WTC11 (cell line): ENCODE measurements around the gene CD300A. TPM values are rescaled to one million over a fixed set of nuclear protein-coding genes. Genes with fewer than 3 reads are reported as not detected.
A peak's percentile ranks its signal among the peaks of the same experiment; 100 is the strongest.

ENCODE experiments used
- ATAC-seq: fragments of 200-7000 bp; cut with Tn5 transposase; 2 replicates; pipeline ENCODE4 v1.10.0; 2021; ENCODE audit warnings: mild to moderate bottlenecking, moderate library complexity
- CTCF ChIA-PET: fragments of 300-600 bp; sonication (Branson Sonifier 250); formaldehyde crosslinking; loops from one replicate; lab custom pipeline; 2021; ENCODE audit warnings: antibody characterized with exemption; lab: Charles Lee
- POLR2A ChIA-PET: fragments of 350-600 bp; sonication (Branson Sonifier 250); formaldehyde crosslinking; loops from one replicate; lab custom pipeline; 2021; ENCODE audit warnings: antibody characterized with exemption; lab: Charles Lee
- DNase-seq: peaks from one replicate; pipeline ENCODE4 v3.0.0; 2021; ENCODE audit warnings: low spot score
- H3K27ac Mint-ChIP-seq: 2 replicates; pipeline ENCODE4 v1.8.0; 2021; ENCODE audit warnings: mixed read lengths
- H3K27me3 Mint-ChIP-seq: 2 replicates; pipeline ENCODE4 v1.8.0; 2021; ENCODE audit warnings: low read depth, mild to moderate bottlenecking, moderate library complexity, mixed read lengths
- H3K36me3 Mint-ChIP-seq: 2 replicates; pipeline ENCODE4 v1.8.0; 2021; ENCODE audit warnings: mixed read lengths
- H3K4me1 Mint-ChIP-seq: 2 replicates; pipeline ENCODE4 v1.8.0; 2022; ENCODE audit warnings: mixed read lengths
- H3K4me3 Mint-ChIP-seq: 2 replicates; pipeline ENCODE4 v1.8.0; 2021; ENCODE audit warnings: mild to moderate bottlenecking, moderate library complexity, mixed read lengths
- H3K9me3 Mint-ChIP-seq: 2 replicates; pipeline ENCODE4 v1.8.0; 2021; ENCODE audit warnings: mixed read lengths
- CDX4 ChIP-seq: fragments of 250-450 bp; sonication (Bioruptor Pico); IDR thresholded peaks from 2 replicates; pipeline ENCODE4 v1.9.0; 2021; ENCODE audit warnings: moderate library complexity, mild to moderate bottlenecking, inconsistent platforms, borderline replicate concordance
- CREB1 ChIP-seq: sonication (generic); formaldehyde crosslinking; IDR thresholded peaks from 2 replicates; pipeline ENCODE4 v1.8.0; 2023; ENCODE audit warnings: mild to moderate bottlenecking, missing genetic modification reagents
- E2F4 ChIP-seq: sonication (generic); formaldehyde crosslinking; IDR thresholded peaks from 2 replicates; pipeline ENCODE4 v1.8.1; 2022; ENCODE audit warnings: low read depth, mild to moderate bottlenecking, moderate library complexity, missing genetic modification reagents, borderline replicate concordance
- ELF4 ChIP-seq: sonication (generic); formaldehyde crosslinking; IDR thresholded peaks from 2 replicates; pipeline ENCODE4 v1.8.1; 2022; ENCODE audit warnings: low read depth, mild to moderate bottlenecking, moderate library complexity, missing genetic modification reagents
- ERG ChIP-seq: fragments of 250-450 bp; sonication (Bioruptor Pico); IDR thresholded peaks from 2 replicates; pipeline ENCODE4 v1.8.0; 2021; ENCODE audit warnings: mild to moderate bottlenecking
- ETV6 ChIP-seq: sonication (generic); formaldehyde crosslinking; IDR thresholded peaks from 2 replicates; pipeline ENCODE4 v1.8.1; 2022; ENCODE audit warnings: mild to moderate bottlenecking, missing genetic modification reagents
- GABPB1 ChIP-seq: sonication (generic); formaldehyde crosslinking; IDR thresholded peaks from 2 replicates; pipeline ENCODE4 v1.8.1; 2023; ENCODE audit warnings: mild to moderate bottlenecking, missing genetic modification reagents
- IRF1 ChIP-seq: sonication (generic); formaldehyde crosslinking; IDR thresholded peaks from 2 replicates; pipeline ENCODE4 v1.8.0; 2023; ENCODE audit warnings: missing genetic modification reagents
- MXD4 ChIP-seq: fragments of 250-450 bp; sonication (Bioruptor Pico); IDR thresholded peaks from 2 replicates; pipeline ENCODE4 v1.8.0; 2021; ENCODE audit warnings: mild to moderate bottlenecking, moderate library complexity, borderline replicate concordance
- SMAD3 ChIP-seq: sonication (generic); formaldehyde crosslinking; IDR thresholded peaks from 2 replicates; pipeline ENCODE4 v1.8.0; 2022; ENCODE audit warnings: missing genetic modification reagents, mild to moderate bottlenecking, borderline replicate concordance
- SMAD4 ChIP-seq: sonication (generic); formaldehyde crosslinking; IDR thresholded peaks from 2 replicates; pipeline ENCODE4 v1.8.0; 2022; ENCODE audit warnings: mild to moderate bottlenecking, missing genetic modification reagents
- SP1 ChIP-seq: sonication (generic); formaldehyde crosslinking; conservative IDR thresholded peaks from 2 replicates; pipeline ENCODE4 v1.8.1; 2022; ENCODE audit warnings: missing genetic modification reagents
- STAT6 ChIP-seq: sonication (generic); formaldehyde crosslinking; conservative IDR thresholded peaks from 2 replicates; pipeline ENCODE4 v1.8.1; 2023; ENCODE audit warnings: mild to moderate bottlenecking, low read depth, missing genetic modification reagents, moderate library complexity
- TEAD4 ChIP-seq: sonication (generic); formaldehyde crosslinking; IDR thresholded peaks from 2 replicates; pipeline ENCODE4 v1.8.0; 2022; ENCODE audit warnings: mild to moderate bottlenecking, missing genetic modification reagents
- USF1 ChIP-seq: sonication (generic); formaldehyde crosslinking; IDR thresholded peaks from 2 replicates; pipeline ENCODE4 v1.8.0; 2022; ENCODE audit warnings: mild to moderate bottlenecking, missing genetic modification reagents
- USF2 ChIP-seq: sonication (generic); formaldehyde crosslinking; IDR thresholded peaks from 2 replicates; pipeline ENCODE4 v1.8.1; 2023; ENCODE audit warnings: mild to moderate bottlenecking, missing genetic modification reagents, moderate library complexity
- ZMAT4 ChIP-seq: fragments of 250-450 bp; sonication (Bioruptor Pico); IDR thresholded peaks from 2 replicates; pipeline ENCODE4 v1.9.0; 2021; ENCODE audit warnings: mild to moderate bottlenecking
- ZNF416 ChIP-seq: fragments of 250-450 bp; sonication (Bioruptor Pico); IDR thresholded peaks from 2 replicates; pipeline ENCODE4 v1.9.0; 2021; ENCODE audit warnings: mild to moderate bottlenecking, inconsistent platforms
- ZSCAN18 ChIP-seq: fragments of 250-450 bp; sonication (Bioruptor Pico); IDR thresholded peaks from 2 replicates; pipeline ENCODE4 v2.1.2; 2022; ENCODE audit warnings: mild to moderate bottlenecking, moderate library complexity
- total RNA-seq: library from RNA; stranded (reverse); gene quantifications from 3 replicates; pipeline ENCODE4 v1.2.3, GENCODE V29; 2021

Gene CD300A
- total RNA-seq, 1 experiment from 2014 or later: 1.1 TPM

- Mint-ChIP-seq H3K27me3 (peaks cover 25% of the 10 kb centered on the region), H3K4me1 (peaks cover 42% of the 10 kb centered on the region), H3K9me3 (no peaks in the 10 kb centered on the region), H3K4me3 (peak overlapping the region; percentile 65), H3K27ac (no peak overlapping the region), H3K36me3 (no peaks in the 10 kb centered on the region)
- ATAC-seq (no peak; the same call in 1 of the 2 replicates), DNase-seq (peak; percentile 36)
- TF ChIP-seq ZNF416 (CRISPR knock-in tag) (no peak), ZSCAN18 (CRISPR knock-in tag) (no peak)
- CTCF ChIA-PET: interaction anchor here (0.7 to 9.1 kb wide), 15 partner anchors 9 to 250 kb away, joined by 3 to 151 read pairs (median 7); partner anchors contain the start of genes BTBD17, CD300A and CD300H
- POLR2A ChIA-PET: interaction anchor here (0.6 to 3.0 kb wide), 6 partner anchors 9 to 334 kb away, joined by 3 to 17 read pairs (median 12); no protein-coding TSS in a partner anchor
Measured at GRCh38 chr17:74452841-74453661, 13.4 kb upstream of the CD300A start.

- no peak for TF ChIP-seq CREB1
- no peak for TF ChIP-seq ZSCAN18 (CRISPR knock-in tag)
- no peak for TF ChIP-seq SMAD4 (CRISPR knock-in tag)
- no peak for TF ChIP-seq STAT6
- no peak for TF ChIP-seq GABPB1 (CRISPR knock-in tag)
- no peak for TF ChIP-seq SMAD3 (CRISPR knock-in tag)
- no peak for TF ChIP-seq E2F4 (CRISPR knock-in tag)
- no peak for TF ChIP-seq ELF4 (CRISPR knock-in tag)
- no peak for TF ChIP-seq MXD4 (CRISPR knock-in tag)
- TF ChIP-seq TEAD4 (CRISPR knock-in tag): no peak
- no peak for TF ChIP-seq IRF1 (CRISPR knock-in tag)
- no peak for TF ChIP-seq USF1 (CRISPR knock-in tag)
- peak; percentile 48 for TF ChIP-seq USF2 (CRISPR knock-in tag)
- TF ChIP-seq SP1 (CRISPR knock-in tag): no peak
- no peak for TF ChIP-seq ERG (CRISPR knock-in tag)
- peak; percentile 18; the same call in 1 of the 2 replicates for TF ChIP-seq ETV6
- TF ChIP-seq ZMAT4 (CRISPR knock-in tag): no peak
- no peak for TF ChIP-seq CDX4 (CRISPR knock-in tag)
Measured at GRCh38 chr17:74453665-74454196, 12.7 kb upstream of the CD300A start.

More at GRCh38 chr17:74453665-74454196, 12.7 kb upstream of the CD300A start:
- H3K9me3 Mint-ChIP-seq: no peaks in the 10 kb centered on the region
- ChIA-PET CTCF (interaction anchor here (0.6 to 9.1 kb wide), 17 partner anchors 10 to 306 kb away, joined by 3 to 151 read pairs (median 5); partner anchors contain the start of genes BTBD17, CD300A and CD300H), POLR2A (interaction anchor here (0.9 to 3.0 kb wide), 6 partner anchors 10 to 74 kb away, joined by 3 to 17 read pairs (median 12); no protein-coding TSS in a partner anchor)
- no peak overlapping the region for H3K27ac Mint-ChIP-seq
- ATAC-seq: peak; percentile 83
- peak; percentile 94 for DNase-seq
- H3K36me3 Mint-ChIP-seq: no peaks in the 10 kb centered on the region
- peaks cover 30% of the 10 kb centered on the region for H3K27me3 Mint-ChIP-seq
- H3K4me3 Mint-ChIP-seq: peak overlapping the region; percentile 65
- H3K4me1 Mint-ChIP-seq: peaks cover 42% of the 10 kb centered on the region
